ENCODE data around the gene FANCG.

The FANCG gene

GRCh38 chr9:35105571-35106342, 26.0 kb upstream of the FANCG start:
- Histone ChIP-seq H3K4me2 (no peak overlapping the region; a peak in 2 of 22 replicates), H3K9ac (peak overlapping the region in 3 of 11 experiments; percentile 19 to 95 (median 20); a peak in 4 of 22 replicates), H3K27ac (no peak overlapping the region), H3K4me1 (peaks cover 43 to 72% (median 53%) of the 10 kb centered on the region in 10 experiments), H4K20me1 (peaks cover 0 to 75% (median 21%) of the 10 kb centered on the region in 11 experiments; a peak in 14 of 22 replicates), H3K4me3 (no peak overlapping the region), H3K9me3 (replicated peaks in 1 of 11) (no peaks in the 10 kb centered on the region), H3K27me3 (no peaks in the 10 kb centered on the region), H3K36me3 (peaks cover 56 to 71% (median 59%) of the 10 kb centered on the region in 11 experiments)
- TF ChIP-seq Cebpa-rat (IDR thresholded peaks at IDR 0.05) = no peak

DNA sequence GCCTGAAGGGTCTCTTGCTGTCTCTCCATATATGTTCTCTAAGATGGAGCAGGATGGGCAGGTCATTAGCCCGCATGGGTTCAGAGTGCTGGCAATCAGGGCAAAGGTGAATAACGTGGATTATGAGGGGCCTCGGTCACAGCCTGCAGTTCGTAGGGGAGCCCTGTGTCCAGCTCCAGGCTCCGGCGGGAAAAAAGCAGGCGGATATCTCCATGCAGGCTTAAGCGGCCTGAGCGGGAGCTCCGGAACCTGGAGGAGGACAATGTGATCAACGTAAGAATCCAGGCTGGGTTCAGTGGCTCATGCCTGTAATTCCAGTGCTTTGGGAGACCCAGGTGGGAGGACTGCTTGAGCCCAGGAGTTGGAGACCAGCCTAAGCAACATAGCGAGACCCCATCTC, 25.4 kb upstream of the FANCG start:
- peak overlapping the region in 2 of 11 experiments; percentile 8 to 100; a peak in 3 of 22 replicates for H3K4me2 ChIP-seq
- H3K27ac ChIP-seq = peak overlapping the region in 1 of 11 experiments; percentile 15; a peak in 1 of 22 replicates
- H3K4me3 ChIP-seq = no peak overlapping the region
- TF ChIP-seq Cebpa-rat (IDR thresholded peaks at IDR 0.05) = no peak
- H3K27me3 ChIP-seq = no peaks in the 10 kb centered on the region
- H3K9me3 ChIP-seq (replicated peaks in 1 of 11) = no peaks in the 10 kb centered on the region
- H3K4me1 ChIP-seq = peaks cover 37 to 66% (median 47%) of the 10 kb centered on the region in 10 experiments
- peaks cover 63 to 77% (median 65%) of the 10 kb centered on the region in 11 experiments for H3K36me3 ChIP-seq
- peaks cover 0 to 69% (median 15%) of the 10 kb centered on the region in 11 experiments; a peak in 14 of 22 replicates for H4K20me1 ChIP-seq
- peak overlapping the region in 5 of 11 experiments; percentile 19 to 95 (median 92); a peak in 5 of 22 replicates for H3K9ac ChIP-seq

GRCh38 chr9:35104586-35104985, 24.8 kb upstream of the FANCG start:
- Histone ChIP-seq H3K27ac (peak overlapping the region in 6 of 11 experiments; percentile 6 to 92 (median 90); a peak in 6 of 22 replicates), H3K9me3 (replicated peaks in 1 of 11) (no peaks in the 10 kb centered on the region), H3K4me2 (peak overlapping the region in 4 of 11 experiments; percentile 96 to 100 (median 98); a peak in 4 of 22 replicates), H3K9ac (peak overlapping the region in 9 of 11 experiments; percentile 84 to 95 (median 92); a peak in 9 of 22 replicates), H3K4me3 (peak overlapping the region in 1 of 10 experiments; percentile 74; a peak in 1 of 20 replicates), H3K27me3 (no peaks in the 10 kb centered on the region), H4K20me1 (peaks cover 0 to 64% (median 9%) of the 10 kb centered on the region in 11 experiments; a peak in 12 of 22 replicates), H3K36me3 (peaks cover 68 to 80% (median 71%) of the 10 kb centered on the region in 11 experiments), H3K4me1 (peaks cover 32 to 60% (median 41%) of the 10 kb centered on the region in 10 experiments)
- no peak for TF ChIP-seq Cebpa-rat (IDR thresholded peaks at IDR 0.05)

DNA sequence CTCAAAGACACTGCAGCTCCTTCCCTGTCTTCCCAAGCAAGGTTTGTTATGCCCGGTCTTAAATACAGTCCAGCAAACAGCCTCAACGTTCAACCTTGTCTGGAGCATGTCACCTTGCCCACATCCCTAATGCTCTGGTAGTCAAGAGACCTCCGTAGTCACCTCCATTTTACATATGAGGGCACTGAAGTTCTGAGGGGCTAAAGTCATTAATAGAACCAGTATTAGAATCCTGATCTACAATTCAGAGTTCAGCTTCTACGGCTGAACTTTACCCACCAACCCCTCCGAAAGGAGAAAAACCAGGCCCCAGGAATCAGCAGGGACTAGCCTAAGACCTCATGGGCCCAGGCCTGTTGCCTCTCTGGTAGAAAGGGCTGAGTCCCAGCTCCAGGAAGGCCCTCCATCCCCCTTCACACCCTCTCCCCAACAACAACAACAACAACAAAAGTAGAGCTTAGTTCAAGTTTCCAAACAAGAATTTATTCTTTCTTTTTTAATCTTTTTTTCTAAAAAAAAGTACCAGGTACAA, 24.0 kb upstream of the FANCG start:
- H3K4me3 ChIP-seq = peak overlapping the region; percentile 71 to 92 (median 79)
- TF ChIP-seq Cebpa-rat (IDR thresholded peaks at IDR 0.05) = no peak
- peak overlapping the region; percentile 84 to 95 (median 93) for H3K9ac ChIP-seq

DNA sequence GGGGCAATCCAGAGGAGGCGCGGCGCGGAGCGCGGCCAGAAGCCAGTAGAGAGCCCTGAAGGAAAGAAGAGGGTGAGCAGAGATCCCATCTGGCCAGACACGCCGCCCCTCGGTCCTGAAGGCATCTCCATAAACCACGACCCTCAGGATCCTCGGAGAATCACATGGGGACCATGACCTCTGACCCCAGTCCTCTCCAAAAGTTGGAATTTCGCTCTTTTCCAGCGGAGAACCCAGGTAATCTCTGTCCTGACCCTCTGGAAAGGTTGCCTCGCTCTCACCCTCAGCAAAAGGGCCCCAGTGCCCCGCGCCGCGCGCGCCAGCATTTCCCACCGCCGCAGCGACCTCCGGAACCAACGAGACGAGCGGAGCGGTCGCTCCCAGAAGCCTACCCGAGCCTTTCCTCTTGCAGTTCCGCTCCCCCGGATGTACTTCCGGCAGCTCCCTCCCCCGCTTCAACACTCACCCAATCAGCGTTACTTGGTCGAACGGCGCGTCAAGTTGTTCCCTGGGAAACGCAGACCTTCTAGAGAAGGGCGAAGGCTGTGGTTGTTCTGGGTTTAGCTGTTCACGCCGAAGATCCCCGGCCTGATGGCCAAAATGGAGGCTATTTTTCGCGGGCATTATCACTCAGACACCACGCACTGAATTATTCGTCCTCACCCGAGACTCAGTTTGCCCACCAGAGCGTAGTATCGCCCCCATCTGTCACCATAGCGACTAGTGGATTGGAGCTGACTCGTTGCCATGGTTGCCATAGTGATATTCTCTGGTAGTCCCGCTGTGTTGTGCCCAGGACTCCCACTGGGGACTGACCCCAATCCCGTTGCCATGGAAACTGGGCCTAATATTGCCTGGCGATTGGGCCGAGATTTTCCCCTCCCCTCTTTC, 23.3 kb upstream of the FANCG start, which contains the start of gene STOML2:
STOML2 (minus strand) TSS at position 363 of the 891 bp plus-strand sequence; CDS start at position 326, 37 bp downstream.
- no peaks in the 10 kb centered on the region for H3K27me3 ChIP-seq
- no peak for TF ChIP-seq Cebpa-rat (IDR thresholded peaks at IDR 0.05)
- peak within 1 kb of the TSS; percentile 71 to 92 (median 79) for H3K4me3 ChIP-seq

More for the DNA sequence above, 24.0 kb upstream of the FANCG start:
- H3K36me3 ChIP-seq = peaks cover 70 to 79% (median 75%) of the 10 kb centered on the region in 11 experiments
- no peaks in the 10 kb centered on the region for H3K27me3 ChIP-seq
- H3K9me3 ChIP-seq (replicated peaks in 1 of 11) = no peaks in the 10 kb centered on the region
- H3K27ac ChIP-seq = peak overlapping the region; percentile 85 to 92 (median 91); a peak in 21 of 22 replicates
- peaks cover 25 to 52% (median 33%) of the 10 kb centered on the region in 10 experiments for H3K4me1 ChIP-seq
- H3K4me2 ChIP-seq = peak overlapping the region; percentile 96 to 100 (median 97)
- H4K20me1 ChIP-seq = peaks cover 0 to 55% (median under 1%) of the 10 kb centered on the region in 11 experiments; a peak in 10 of 22 replicates

GRCh38 chr9:35102465-35102768, 22.7 kb upstream of the FANCG start:
- Histone ChIP-seq H3K9ac (peak overlapping the region; percentile 84 to 95 (median 93)), H3K27ac (peak overlapping the region; percentile 85 to 92 (median 91)), H3K9me3 (replicated peaks in 1 of 11) (no peaks in the 10 kb centered on the region), H4K20me1 (peaks cover 0 to 42% (median 0%) of the 10 kb centered on the region in 11 experiments; a peak in 7 of 22 replicates), H3K4me3 (peak overlapping the region; percentile 71 to 92 (median 79)), H3K36me3 (peaks cover 57 to 66% (median 62%) of the 10 kb centered on the region in 11 experiments), H3K27me3 (no peaks in the 10 kb centered on the region), H3K4me1 (peaks cover 25 to 51% (median 32%) of the 10 kb centered on the region in 10 experiments), H3K4me2 (peak overlapping the region; percentile 96 to 100 (median 97))
- no peak for TF ChIP-seq Cebpa-rat (IDR thresholded peaks at IDR 0.05)

More for the DNA sequence above, 23.3 kb upstream of the FANCG start, which contains the start of gene STOML2:
- peaks cover 0 to 48% (median 0%) of the 10 kb centered on the region in 11 experiments; a peak in 8 of 22 replicates for H4K20me1 ChIP-seq
- peaks cover 63 to 72% (median 68%) of the 10 kb centered on the region in 11 experiments for H3K36me3 ChIP-seq
- peaks cover 25 to 51% (median 32%) of the 10 kb centered on the region in 10 experiments for H3K4me1 ChIP-seq
- H3K27ac ChIP-seq = peak within 1 kb of the TSS; percentile 85 to 92 (median 91)
- H3K4me2 ChIP-seq = peak within 1 kb of the TSS; percentile 96 to 100 (median 97)
- H3K9ac ChIP-seq = peak within 1 kb of the TSS; percentile 84 to 95 (median 93)
- no peaks in the 10 kb centered on the region for H3K9me3 ChIP-seq (replicated peaks in 1 of 11)

DNA sequence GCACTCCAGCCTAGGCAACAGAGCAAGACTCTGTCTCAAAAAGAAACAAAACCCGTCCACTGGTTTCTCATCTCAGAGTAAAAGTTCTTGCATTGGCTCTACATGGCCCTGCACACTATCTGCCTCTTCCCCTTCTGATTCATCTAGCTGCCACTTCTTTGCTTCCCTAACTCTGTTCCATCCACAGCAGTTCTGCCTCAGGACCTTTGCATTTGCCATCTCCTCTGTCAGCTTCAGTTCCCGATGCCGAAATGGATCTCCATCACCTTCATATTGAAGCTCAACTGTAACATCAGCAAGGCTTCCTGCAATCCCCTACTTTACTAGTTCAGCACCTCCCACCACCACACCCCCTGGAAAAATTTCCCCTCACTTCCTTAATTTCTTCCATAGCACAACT, 17.8 kb upstream of the FANCG start:
- Histone ChIP-seq H3K4me2 (no peak overlapping the region), H3K27me3 (no peaks in the 10 kb centered on the region), H3K9me3 (replicated peaks in 1 of 11) (no peaks in the 10 kb centered on the region), H4K20me1 (no peaks in the 10 kb centered on the region; a peak in 1 of 22 replicates), H3K27ac (no peak overlapping the region), H3K36me3 (peaks cover 34 to 56% (median 46%) of the 10 kb centered on the region in 11 experiments), H3K9ac (no peak overlapping the region), H3K4me1 (peaks cover 28 to 51% (median 45%) of the 10 kb centered on the region in 10 experiments), H3K4me3 (no peak overlapping the region)
- no peak for TF ChIP-seq Cebpa-rat (IDR thresholded peaks at IDR 0.05)

Data from BLaER1 treated with 17β-estradiol and CSF1 and Interleukin-3, amounts not matched to agents 10 nM and 100 nM (cell line).